ENCODE measurements around the gene AQP2. TPM values are rescaled to one million over a fixed set of nuclear protein-coding genes. Genes with fewer than 3 reads are reported as not detected.

AQP2 gene
- total RNA-seq, 1 donor from 2014 or later, result not detected

GRCh38 chr12:49923035-49923644 is 27.4 kb upstream of the AQP2 start:
- no peak for DNase-seq (ENCODE audit: low spot score)
- intact Hi-C loops (cut with micrococcal nuclease), result no loop called here
- H3K27ac Mint-ChIP-seq, result no peak overlapping the region
- H3K4me1 Mint-ChIP-seq (ENCODE audit: low read depth), result no peaks in the 10 kb centered on the region
- H3K27me3 Mint-ChIP-seq (ENCODE audit: insufficient read depth), result peaks cover 7% of the 10 kb centered on the region
- H3K9me3 Mint-ChIP-seq, result no peaks in the 10 kb centered on the region
- no peaks in the 10 kb centered on the region for H3K36me3 Mint-ChIP-seq (ENCODE audit: low read depth)
- no peak overlapping the region for H3K4me3 Mint-ChIP-seq

GRCh38 chr12:49923880-49924556 is 26.5 kb upstream of the AQP2 start:
- intact Hi-C loops (cut with micrococcal nuclease), result no loop called here
- peaks cover 7% of the 10 kb centered on the region for H3K27me3 Mint-ChIP-seq (ENCODE audit: insufficient read depth)
- H3K4me1 Mint-ChIP-seq (ENCODE audit: low read depth), result no peaks in the 10 kb centered on the region
- no peak overlapping the region for H3K27ac Mint-ChIP-seq
- no peaks in the 10 kb centered on the region for H3K36me3 Mint-ChIP-seq (ENCODE audit: low read depth)
- no peaks in the 10 kb centered on the region for H3K9me3 Mint-ChIP-seq
- DNase-seq (ENCODE audit: low spot score), result no peak
- no peak overlapping the region for H3K4me3 Mint-ChIP-seq

GRCh38 chr12:49924628-49925246 is 25.8 kb upstream of the AQP2 start:
- H3K4me3 Mint-ChIP-seq, result no peak overlapping the region
- no peak for DNase-seq (ENCODE audit: low spot score)
- H3K9me3 Mint-ChIP-seq, result no peaks in the 10 kb centered on the region
- intact Hi-C loops (cut with micrococcal nuclease), result no loop called here
- no peaks in the 10 kb centered on the region for H3K36me3 Mint-ChIP-seq (ENCODE audit: low read depth)
- no peak overlapping the region for H3K27ac Mint-ChIP-seq
- H3K27me3 Mint-ChIP-seq (ENCODE audit: insufficient read depth), result peaks cover 4% of the 10 kb centered on the region
- no peaks in the 10 kb centered on the region for H3K4me1 Mint-ChIP-seq (ENCODE audit: low read depth)

GRCh38 chr12:49925433-49926204 is 24.9 kb upstream of the AQP2 start:
- Mint-ChIP-seq H3K4me3 (no peak overlapping the region), H3K9me3 (no peaks in the 10 kb centered on the region), H3K36me3 (ENCODE audit: low read depth) (no peaks in the 10 kb centered on the region), H3K4me1 (ENCODE audit: low read depth) (no peaks in the 10 kb centered on the region), H3K27me3 (ENCODE audit: insufficient read depth) (peaks cover 4% of the 10 kb centered on the region), H3K27ac (no peak overlapping the region)
- intact Hi-C loops (cut with micrococcal nuclease), result no loop called here
- DNase-seq (ENCODE audit: low spot score), result no peak

GRCh38 chr12:49928471-49928870 is 22.1 kb upstream of the AQP2 start:
- Mint-ChIP-seq H3K4me1 (ENCODE audit: low read depth) (no peaks in the 10 kb centered on the region), H3K9me3 (no peaks in the 10 kb centered on the region), H3K36me3 (ENCODE audit: low read depth) (no peaks in the 10 kb centered on the region), H3K27me3 (ENCODE audit: insufficient read depth) (peaks cover 2% of the 10 kb centered on the region), H3K27ac (no peak overlapping the region), H3K4me3 (no peak overlapping the region)
- intact Hi-C loops (cut with micrococcal nuclease), result no loop called here
- no peak for DNase-seq (ENCODE audit: low spot score)

GRCh38 chr12:49929581-49929980 is 21.0 kb upstream of the AQP2 start:
- H3K27ac Mint-ChIP-seq, result no peak overlapping the region
- DNase-seq (ENCODE audit: low spot score), result no peak
- H3K9me3 Mint-ChIP-seq, result no peaks in the 10 kb centered on the region
- intact Hi-C loops (cut with micrococcal nuclease), result no loop called here
- H3K4me1 Mint-ChIP-seq (ENCODE audit: low read depth), result no peaks in the 10 kb centered on the region
- H3K4me3 Mint-ChIP-seq, result no peak overlapping the region
- no peaks in the 10 kb centered on the region for H3K27me3 Mint-ChIP-seq (ENCODE audit: insufficient read depth)
- no peaks in the 10 kb centered on the region for H3K36me3 Mint-ChIP-seq (ENCODE audit: low read depth)

- intact Hi-C loops (cut with micrococcal nuclease), result no loop called here
- Mint-ChIP-seq H3K36me3 (ENCODE audit: low read depth) (no peaks in the 10 kb centered on the region), H3K4me1 (ENCODE audit: low read depth) (no peaks in the 10 kb centered on the region)
Observed at GRCh38 chr12:49930515-49931288, 19.8 kb upstream of the AQP2 start.

GRCh38 chr12:49932023-49932422 is 18.5 kb upstream of the AQP2 start:
- Mint-ChIP-seq H3K36me3 (ENCODE audit: low read depth) (no peaks in the 10 kb centered on the region), H3K27me3 (ENCODE audit: insufficient read depth) (peaks cover 2% of the 10 kb centered on the region), H3K4me1 (ENCODE audit: low read depth) (no peaks in the 10 kb centered on the region), H3K4me3 (no peak overlapping the region), H3K9me3 (no peaks in the 10 kb centered on the region), H3K27ac (no peak overlapping the region)
- no peak for DNase-seq (ENCODE audit: low spot score)
- intact Hi-C loops (cut with micrococcal nuclease), result no loop called here

More at GRCh38 chr12:49930515-49931288, 19.8 kb upstream of the AQP2 start:
- no peaks in the 10 kb centered on the region for H3K9me3 Mint-ChIP-seq
- no peak for DNase-seq (ENCODE audit: low spot score)
- no peak overlapping the region for H3K4me3 Mint-ChIP-seq
- no peak overlapping the region for H3K27ac Mint-ChIP-seq
- H3K27me3 Mint-ChIP-seq (ENCODE audit: insufficient read depth), result no peaks in the 10 kb centered on the region

GRCh38 chr12:49932533-49933130 is 17.9 kb upstream of the AQP2 start:
- H3K27me3 Mint-ChIP-seq (ENCODE audit: insufficient read depth), result peaks cover 6% of the 10 kb centered on the region
- no peaks in the 10 kb centered on the region for H3K9me3 Mint-ChIP-seq
- H3K4me1 Mint-ChIP-seq (ENCODE audit: low read depth), result no peaks in the 10 kb centered on the region
- H3K27ac Mint-ChIP-seq, result no peak overlapping the region
- H3K4me3 Mint-ChIP-seq, result no peak overlapping the region
- no peak for DNase-seq (ENCODE audit: low spot score)
- H3K36me3 Mint-ChIP-seq (ENCODE audit: low read depth), result no peaks in the 10 kb centered on the region
- intact Hi-C loops (cut with micrococcal nuclease), result no loop called here

GRCh38 chr12:49933796-49934195 is 16.7 kb upstream of the AQP2 start:
- DNase-seq (ENCODE audit: low spot score), result no peak
- Mint-ChIP-seq H3K4me1 (ENCODE audit: low read depth) (no peaks in the 10 kb centered on the region), H3K9me3 (no peaks in the 10 kb centered on the region), H3K36me3 (ENCODE audit: low read depth) (no peaks in the 10 kb centered on the region), H3K4me3 (no peak overlapping the region), H3K27me3 (ENCODE audit: insufficient read depth) (peaks cover 6% of the 10 kb centered on the region), H3K27ac (no peak overlapping the region)
- intact Hi-C loops (cut with micrococcal nuclease), result no loop called here

- Mint-ChIP-seq H3K27me3 (ENCODE audit: insufficient read depth) (peaks cover 10% of the 10 kb centered on the region), H3K9me3 (no peaks in the 10 kb centered on the region), H3K4me3 (no peak overlapping the region), H3K4me1 (ENCODE audit: low read depth) (no peaks in the 10 kb centered on the region), H3K36me3 (ENCODE audit: low read depth) (no peaks in the 10 kb centered on the region), H3K27ac (no peak overlapping the region)
- DNase-seq (ENCODE audit: low spot score), result no peak
- intact Hi-C loops (cut with micrococcal nuclease), result no loop called here
Observed at GRCh38 chr12:49934505-49934904, 16.0 kb upstream of the AQP2 start.

- Mint-ChIP-seq H3K27me3 (ENCODE audit: insufficient read depth) (peaks cover 10% of the 10 kb centered on the region), H3K9me3 (no peaks in the 10 kb centered on the region), H3K4me3 (no peak overlapping the region), H3K36me3 (ENCODE audit: low read depth) (no peaks in the 10 kb centered on the region), H3K4me1 (ENCODE audit: low read depth) (no peaks in the 10 kb centered on the region), H3K27ac (no peak overlapping the region)
- intact Hi-C loops (cut with micrococcal nuclease), result no loop called here
- DNase-seq (ENCODE audit: low spot score), result no peak
Observed at GRCh38 chr12:49936925-49937324, 13.6 kb upstream of the AQP2 start.

All from activated T-helper 1 cell treated with anti-CD3 and anti-CD28 coated beads, Interleukin-12 subunit alpha, Interleukin-12 subunit beta, Interleukin-2, Interleukin-4 antibody, amounts not matched to agents 30 ng/mL and 10 ng/mL and 1 ng/mL, durations not matched to agents 14 hours and 24 hours and 36 hours (primary cell).